ENCODE data around the gene MTERF2. TPM values are rescaled to one million over a fixed set of nuclear protein-coding genes. Genes with fewer than 3 reads are reported as not detected.
"Not testable (repeated sequence)": the region's sequence is repeated elsewhere in the genome, so short reads cannot be mapped to it uniquely, and the experiment has no call there.

Gene MTERF2
- total RNA-seq, 6 experiments from 2014 or later: 3.0 to 5.6 (median 5.1) TPM

DNA sequence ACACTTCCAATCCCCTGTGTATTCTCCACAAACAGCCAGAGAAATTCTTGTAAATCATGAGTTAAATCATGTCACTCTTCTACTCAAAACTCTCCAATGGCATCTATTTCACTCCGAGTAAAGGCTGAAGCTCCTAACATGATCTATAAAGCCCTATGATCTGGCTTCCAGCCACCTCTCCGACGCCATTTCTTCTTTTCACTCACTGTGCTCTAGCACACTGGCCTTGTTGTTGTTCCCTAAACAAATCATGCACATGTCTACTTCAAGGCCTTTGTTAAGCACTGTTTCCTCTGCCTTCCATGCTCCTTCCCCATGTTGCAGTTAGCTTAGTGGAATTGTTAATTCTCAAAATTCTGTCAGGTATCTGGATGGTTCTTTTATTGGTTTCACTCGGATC, 30.1 kb upstream of the MTERF2 start:
- Mint-ChIP-seq H3K4me3 (no peak overlapping the region), H3K27ac (no peak overlapping the region), H3K4me1 (ENCODE audit: low read depth) (no peaks in the 10 kb centered on the region), H3K9me3 (no peaks in the 10 kb centered on the region), H3K27me3 (ENCODE audit: insufficient read depth) (no peaks in the 10 kb centered on the region), H3K36me3 (ENCODE audit: low read depth) (peaks cover 9% of the 10 kb centered on the region; the same call in 1 of the 2 replicates)
- TF ChIP-seq, protein P1, sequence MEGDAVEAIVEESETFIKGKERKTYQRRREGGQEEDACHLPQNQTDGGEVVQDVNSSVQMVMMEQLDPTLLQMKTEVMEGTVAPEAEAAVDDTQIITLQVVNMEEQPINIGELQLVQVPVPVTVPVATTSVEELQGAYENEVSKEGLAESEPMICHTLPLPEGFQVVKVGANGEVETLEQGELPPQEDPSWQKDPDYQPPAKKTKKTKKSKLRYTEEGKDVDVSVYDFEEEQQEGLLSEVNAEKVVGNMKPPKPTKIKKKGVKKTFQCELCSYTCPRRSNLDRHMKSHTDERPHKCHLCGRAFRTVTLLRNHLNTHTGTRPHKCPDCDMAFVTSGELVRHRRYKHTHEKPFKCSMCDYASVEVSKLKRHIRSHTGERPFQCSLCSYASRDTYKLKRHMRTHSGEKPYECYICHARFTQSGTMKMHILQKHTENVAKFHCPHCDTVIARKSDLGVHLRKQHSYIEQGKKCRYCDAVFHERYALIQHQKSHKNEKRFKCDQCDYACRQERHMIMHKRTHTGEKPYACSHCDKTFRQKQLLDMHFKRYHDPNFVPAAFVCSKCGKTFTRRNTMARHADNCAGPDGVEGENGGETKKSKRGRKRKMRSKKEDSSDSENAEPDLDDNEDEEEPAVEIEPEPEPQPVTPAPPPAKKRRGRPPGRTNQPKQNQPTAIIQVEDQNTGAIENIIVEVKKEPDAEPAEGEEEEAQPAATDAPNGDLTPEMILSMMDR (IDR thresholded peaks at IDR 0.05): no peak
- DNase-seq: no peak

DNA sequence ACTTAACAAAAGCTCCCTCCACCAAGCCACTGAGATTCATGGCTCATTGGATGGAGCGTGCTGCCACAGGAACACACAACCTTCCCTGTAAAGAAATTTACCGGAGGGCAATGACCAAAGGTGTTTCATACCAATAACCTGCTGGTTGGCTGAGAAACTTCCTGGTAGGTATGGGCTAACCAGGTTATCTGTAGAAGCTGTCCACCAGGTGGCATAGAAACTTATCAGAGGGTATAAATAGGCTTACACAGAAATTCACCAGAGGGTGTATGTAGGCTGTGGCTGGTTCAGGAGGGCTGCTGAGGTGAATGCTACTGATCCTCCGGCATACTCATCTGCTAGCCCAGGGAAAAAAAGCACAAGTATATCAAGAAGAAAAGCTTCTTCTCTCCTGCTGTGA, 27.1 kb upstream of the MTERF2 start:
- Mint-ChIP-seq H3K4me3 (no peak overlapping the region), H3K9me3 (no peaks in the 10 kb centered on the region), H3K27me3 (ENCODE audit: insufficient read depth) (no peaks in the 10 kb centered on the region), H3K27ac (no peak overlapping the region), H3K36me3 (ENCODE audit: low read depth) (no peaks in the 10 kb centered on the region), H3K4me1 (ENCODE audit: low read depth) (no peaks in the 10 kb centered on the region)
- DNase-seq: no peak
- TF ChIP-seq, protein P1 (IDR thresholded peaks at IDR 0.05): peak; percentile 34

DNA sequence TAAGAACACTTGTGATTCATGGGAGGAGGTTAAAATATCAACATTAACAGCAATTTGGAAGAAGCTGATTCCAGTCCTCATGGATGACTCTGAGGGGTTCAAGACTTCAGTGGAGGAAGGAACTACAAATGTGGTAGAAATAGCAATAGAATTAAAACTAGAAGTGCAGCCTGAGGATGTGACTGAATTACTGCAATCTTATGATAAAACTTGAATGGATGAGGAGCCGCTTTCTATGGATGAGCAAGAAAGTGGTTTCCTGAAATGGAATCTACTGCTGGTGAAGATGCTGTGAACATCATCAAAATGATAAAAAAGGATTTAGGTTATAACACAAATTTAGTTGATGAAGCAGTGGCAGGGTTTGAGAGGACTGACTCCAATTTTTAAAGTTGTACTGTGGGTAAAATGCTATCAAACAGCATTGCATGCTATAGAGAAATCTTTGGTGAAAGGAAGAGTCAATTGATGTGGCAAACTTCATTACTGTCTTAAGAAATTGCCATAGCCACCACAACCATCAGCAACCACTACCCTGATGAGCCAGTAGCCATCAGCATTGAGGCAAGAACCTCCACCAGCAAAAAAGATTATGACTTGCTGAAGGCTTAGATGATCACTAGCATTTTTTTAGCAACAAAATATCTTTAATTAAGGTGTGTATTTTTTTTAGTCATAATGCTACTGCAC, 25.9 kb upstream of the MTERF2 start:
- Mint-ChIP-seq H3K36me3 (ENCODE audit: low read depth) (no peaks in the 10 kb centered on the region), H3K4me1 (ENCODE audit: low read depth) (no peaks in the 10 kb centered on the region), H3K4me3 (no peak overlapping the region), H3K9me3 (no peaks in the 10 kb centered on the region), H3K27ac (no peak overlapping the region), H3K27me3 (ENCODE audit: insufficient read depth) (no peaks in the 10 kb centered on the region)
- DNase-seq: no peak
- TF ChIP-seq, protein P1 (IDR thresholded peaks at IDR 0.05): no peak

GRCh38 chr12:107011519-107011918, 24.6 kb upstream of the MTERF2 start:
- H3K4me1 Mint-ChIP-seq (ENCODE audit: low read depth): no peaks in the 10 kb centered on the region
- H3K27ac Mint-ChIP-seq: no peak overlapping the region
- TF ChIP-seq, protein P1 (IDR thresholded peaks at IDR 0.05): no peak
- H3K36me3 Mint-ChIP-seq (ENCODE audit: low read depth): no peaks in the 10 kb centered on the region
- DNase-seq: no peak
- no peaks in the 10 kb centered on the region for H3K9me3 Mint-ChIP-seq
- no peaks in the 10 kb centered on the region for H3K27me3 Mint-ChIP-seq (ENCODE audit: insufficient read depth)
- H3K4me3 Mint-ChIP-seq: no peak overlapping the region

DNA sequence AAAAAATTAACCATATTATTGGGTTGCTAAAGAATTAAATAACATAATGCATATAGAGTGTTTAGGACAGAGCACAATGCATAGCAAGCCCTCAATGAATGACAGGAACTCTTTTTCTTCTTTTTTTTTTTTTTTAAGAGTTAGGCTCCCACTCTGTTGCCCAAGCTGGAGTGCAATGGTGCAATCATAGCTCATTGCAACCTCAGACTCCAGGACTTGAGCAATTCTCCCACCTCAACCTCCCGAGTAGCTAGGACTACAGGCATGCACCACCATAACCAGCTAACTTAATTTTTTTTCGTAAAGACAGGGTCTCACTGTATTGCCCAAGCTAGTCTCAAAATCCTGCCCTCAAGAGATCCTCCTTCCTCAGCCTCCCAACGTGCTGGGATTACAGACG, 20.5 kb upstream of the MTERF2 start:
- no peaks in the 10 kb centered on the region for H3K4me1 Mint-ChIP-seq (ENCODE audit: low read depth)
- TF ChIP-seq, protein P1 (IDR thresholded peaks at IDR 0.05): no peak
- no peak overlapping the region for H3K4me3 Mint-ChIP-seq
- no peaks in the 10 kb centered on the region for H3K9me3 Mint-ChIP-seq
- no peaks in the 10 kb centered on the region for H3K27me3 Mint-ChIP-seq (ENCODE audit: insufficient read depth)
- no peak for DNase-seq
- no peaks in the 10 kb centered on the region for H3K36me3 Mint-ChIP-seq (ENCODE audit: low read depth)
- H3K27ac Mint-ChIP-seq: no peak overlapping the region

- not testable (repeated sequence) for H3K36me3 Mint-ChIP-seq (ENCODE audit: low read depth); DNase-seq; H3K9me3 Mint-ChIP-seq; H3K4me1 Mint-ChIP-seq (ENCODE audit: low read depth); H3K27ac Mint-ChIP-seq; H3K27me3 Mint-ChIP-seq (ENCODE audit: insufficient read depth); H3K4me3 Mint-ChIP-seq
These were observed 15.7 kb upstream of the MTERF2 start for GRCh38 chr12:107002665-107003064.
